Measurements from ENCODE around the gene SHMT2.

DNA sequence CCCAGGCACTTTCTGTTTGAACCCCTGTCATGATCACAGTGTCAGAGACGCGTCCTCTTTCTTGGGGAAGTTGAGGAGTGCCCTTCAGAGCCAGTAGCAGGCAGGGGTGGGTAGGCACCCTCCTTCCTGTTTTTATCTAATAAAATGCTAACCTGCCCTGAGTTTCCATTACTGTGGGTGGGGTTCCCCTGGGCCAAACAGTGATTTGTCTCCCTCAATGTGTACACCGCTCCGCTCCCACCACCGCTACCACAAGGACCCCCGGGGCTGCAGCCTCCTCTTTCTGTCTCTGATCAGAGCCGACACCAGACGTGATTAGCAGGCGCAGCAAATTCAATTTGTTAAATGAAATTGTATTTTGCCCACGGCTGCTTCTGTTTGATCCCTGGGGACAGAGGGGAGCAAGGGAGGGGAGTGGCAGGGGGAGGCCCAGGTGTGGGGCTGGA is 5.1 kb downstream of the SHMT2 start:
- TF ChIP-seq, protein P1, sequence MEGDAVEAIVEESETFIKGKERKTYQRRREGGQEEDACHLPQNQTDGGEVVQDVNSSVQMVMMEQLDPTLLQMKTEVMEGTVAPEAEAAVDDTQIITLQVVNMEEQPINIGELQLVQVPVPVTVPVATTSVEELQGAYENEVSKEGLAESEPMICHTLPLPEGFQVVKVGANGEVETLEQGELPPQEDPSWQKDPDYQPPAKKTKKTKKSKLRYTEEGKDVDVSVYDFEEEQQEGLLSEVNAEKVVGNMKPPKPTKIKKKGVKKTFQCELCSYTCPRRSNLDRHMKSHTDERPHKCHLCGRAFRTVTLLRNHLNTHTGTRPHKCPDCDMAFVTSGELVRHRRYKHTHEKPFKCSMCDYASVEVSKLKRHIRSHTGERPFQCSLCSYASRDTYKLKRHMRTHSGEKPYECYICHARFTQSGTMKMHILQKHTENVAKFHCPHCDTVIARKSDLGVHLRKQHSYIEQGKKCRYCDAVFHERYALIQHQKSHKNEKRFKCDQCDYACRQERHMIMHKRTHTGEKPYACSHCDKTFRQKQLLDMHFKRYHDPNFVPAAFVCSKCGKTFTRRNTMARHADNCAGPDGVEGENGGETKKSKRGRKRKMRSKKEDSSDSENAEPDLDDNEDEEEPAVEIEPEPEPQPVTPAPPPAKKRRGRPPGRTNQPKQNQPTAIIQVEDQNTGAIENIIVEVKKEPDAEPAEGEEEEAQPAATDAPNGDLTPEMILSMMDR (IDR thresholded peaks at IDR 0.05), result no peak
- no peak for TF ChIP-seq POLR2A (IDR thresholded peaks at IDR 0.05)
- no peak for TF ChIP-seq POLR2AphosphoS5 (IDR thresholded peaks at IDR 0.05)
